Nephron progenitor cell (in vitro differentiated cells): ENCODE results near the gene SLC66A1.

Source experiments
- DNase-seq: peaks from one replicate; pipeline ENCODE4 v3.0.0; 2021
- H3K27ac Mint-ChIP-seq: 2 replicates; pipeline ENCODE4 v1.8.0; 2021; ENCODE audit warnings: mild to moderate bottlenecking, moderate library complexity, mixed read lengths
- H3K27me3 Mint-ChIP-seq: 2 replicates; pipeline ENCODE4 v1.8.0; 2021; ENCODE audit warnings: mild to moderate bottlenecking, low read depth, mixed read lengths; ENCODE audit not compliant: poor library complexity
- H3K36me3 Mint-ChIP-seq: 2 replicates; pipeline ENCODE4 v1.8.0; 2021; ENCODE audit warnings: low read depth, mixed read lengths
- H3K4me1 Mint-ChIP-seq: 2 replicates; pipeline ENCODE4 v1.8.0; 2021; ENCODE audit warnings: mixed read lengths
- H3K4me3 Mint-ChIP-seq: 2 replicates; pipeline ENCODE4 v1.8.0; 2021; ENCODE audit warnings: mild to moderate bottlenecking, moderate library complexity, mixed read lengths
- H3K9me3 Mint-ChIP-seq: 2 replicates; pipeline ENCODE4 v1.8.0; 2021; ENCODE audit warnings: mild to moderate bottlenecking, moderate library complexity, mixed read lengths
- CTCF ChIP-seq: fragments of 200-600 bp; sonication (generic); IDR thresholded peaks from 2 replicates; pipeline ENCODE4 v1.5.0; 2021; ENCODE audit warnings: antibody characterized with exemption

Gene SLC66A1

DNA sequence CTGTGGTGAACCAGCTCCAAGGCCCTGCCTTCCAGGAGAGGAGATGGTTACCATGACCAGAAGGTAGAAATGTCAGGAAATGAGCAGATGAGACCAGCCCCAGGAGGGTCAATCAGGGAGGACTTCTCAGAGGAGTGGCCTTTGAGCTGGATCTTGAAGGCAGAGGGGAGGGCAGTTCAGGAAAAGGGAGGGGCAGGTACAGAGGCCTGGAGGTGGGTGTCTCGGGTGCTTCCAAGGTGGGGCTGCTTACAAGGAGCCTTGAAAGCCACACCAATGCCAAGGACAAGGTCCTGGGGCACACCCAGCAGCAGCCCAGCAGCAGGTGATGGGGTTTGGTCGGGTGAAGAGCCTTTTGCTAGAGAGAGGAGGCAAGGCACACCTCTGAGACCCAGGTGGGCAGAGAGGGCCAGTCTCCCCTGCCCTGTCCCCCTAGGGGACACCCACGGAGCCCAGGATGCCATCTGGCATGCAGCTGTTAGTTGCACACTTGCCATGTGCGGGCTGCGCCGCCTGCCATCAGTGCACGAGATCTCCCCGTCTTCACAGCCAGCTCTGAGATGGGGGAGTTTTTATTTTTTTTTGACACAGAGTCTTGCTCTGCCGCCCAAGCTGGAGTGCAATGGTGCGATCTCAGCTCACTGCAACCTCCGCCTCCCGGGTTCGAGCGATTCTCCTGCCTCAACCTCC lies 18.5 kb downstream of the SLC66A1 start:
- no peak for DNase-seq
- peak overlapping the region; percentile 77 for H3K27ac Mint-ChIP-seq
- H3K36me3 Mint-ChIP-seq, result peaks cover 8% of the 10 kb centered on the region
- H3K9me3 Mint-ChIP-seq, result no peaks in the 10 kb centered on the region
- H3K27me3 Mint-ChIP-seq, result peaks cover 3% of the 10 kb centered on the region
- no peak overlapping the region for H3K4me3 Mint-ChIP-seq
- TF ChIP-seq CTCF, result no peak
- H3K4me1 Mint-ChIP-seq, result no peaks in the 10 kb centered on the region

DNA sequence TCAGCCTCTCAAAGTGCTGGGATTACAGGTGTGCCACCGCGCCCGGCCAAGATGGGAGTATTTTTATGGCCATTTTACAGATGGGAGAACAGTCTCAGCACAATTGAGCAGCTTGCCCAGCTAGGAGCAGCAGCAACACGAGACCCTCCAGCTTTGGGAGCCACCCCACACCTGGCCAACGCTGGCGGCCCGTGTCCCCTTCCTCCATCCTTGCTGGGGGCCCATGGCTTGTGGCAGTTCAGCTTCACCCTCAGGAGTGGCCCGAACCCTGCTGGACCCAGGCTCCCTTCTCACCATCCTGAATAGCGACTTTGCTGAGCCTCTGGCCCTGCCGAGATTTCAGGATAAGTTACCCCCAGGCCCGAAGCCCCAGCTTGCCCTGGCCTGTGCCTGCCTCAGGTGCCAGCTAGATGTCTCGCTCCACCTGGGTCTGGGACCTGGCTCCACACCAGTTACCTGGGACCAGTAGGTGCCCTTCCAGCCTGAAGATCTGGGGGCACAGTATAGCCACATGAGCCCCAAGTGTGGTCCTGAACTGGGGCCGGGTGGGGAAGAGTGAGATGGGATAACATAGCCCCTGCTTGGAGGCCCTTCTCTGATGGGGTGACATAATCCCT lies 19.2 kb downstream of the SLC66A1 start:
- no peak for TF ChIP-seq CTCF
- Mint-ChIP-seq H3K27ac (no peak overlapping the region), H3K4me3 (no peak overlapping the region)

GRCh38 chr1:19332832-19333231 lies 20.7 kb downstream of the SLC66A1 start:
- Mint-ChIP-seq H3K36me3 (peaks cover 3% of the 10 kb centered on the region), H3K4me3 (no peak overlapping the region), H3K9me3 (no peaks in the 10 kb centered on the region), H3K4me1 (no peaks in the 10 kb centered on the region), H3K27ac (no peak overlapping the region), H3K27me3 (peaks cover 3% of the 10 kb centered on the region)
- DNase-seq, result no peak
- no peak for TF ChIP-seq CTCF

More for the DNA sequence above, 19.2 kb downstream of the SLC66A1 start:
- Mint-ChIP-seq H3K4me1 (no peaks in the 10 kb centered on the region), H3K36me3 (peaks cover 8% of the 10 kb centered on the region), H3K27me3 (peaks cover 3% of the 10 kb centered on the region), H3K9me3 (no peaks in the 10 kb centered on the region)
- DNase-seq, result no peak

DNA sequence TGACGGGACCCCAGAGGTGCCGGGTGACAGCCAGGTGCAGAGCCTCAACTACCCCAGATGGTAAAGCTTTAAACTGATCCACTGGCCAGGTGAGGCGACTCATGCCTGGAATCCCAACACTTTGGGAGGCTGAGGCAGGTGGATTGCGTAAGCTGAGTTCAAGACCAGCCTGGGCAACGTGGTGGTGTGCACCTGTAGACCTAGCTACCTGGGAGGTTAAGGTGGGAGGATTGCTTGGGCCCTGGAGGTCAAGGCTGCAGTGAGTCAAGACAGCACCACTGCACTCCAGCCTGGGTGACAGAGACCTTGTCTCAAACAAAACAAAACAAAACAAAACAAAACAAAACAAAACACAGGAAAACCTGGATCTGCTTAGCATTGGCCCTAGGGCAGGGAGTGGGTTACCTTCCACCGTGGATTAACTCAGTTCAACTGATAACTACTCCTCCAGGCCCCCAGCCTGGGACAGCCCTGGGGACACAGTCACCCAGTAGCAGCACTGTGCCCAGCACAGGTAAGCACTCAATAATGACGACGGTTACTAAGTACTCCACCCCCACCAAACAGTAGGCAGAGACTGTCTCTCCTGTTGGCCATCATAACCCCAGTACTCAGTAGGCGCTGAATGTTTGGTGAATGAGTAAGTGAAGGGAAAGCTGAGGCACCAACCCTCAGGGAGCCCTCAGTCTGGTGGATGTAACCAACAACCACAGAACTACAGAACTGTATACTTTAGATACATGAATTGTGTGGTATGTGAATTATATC lies 21.6 kb downstream of the SLC66A1 start:
- no peak for TF ChIP-seq CTCF
- H3K27me3 Mint-ChIP-seq, result peaks cover 3% of the 10 kb centered on the region
- H3K4me3 Mint-ChIP-seq, result no peak overlapping the region
- H3K36me3 Mint-ChIP-seq, result no peaks in the 10 kb centered on the region
- H3K4me1 Mint-ChIP-seq, result peaks cover 8% of the 10 kb centered on the region
- H3K27ac Mint-ChIP-seq, result no peak overlapping the region
- H3K9me3 Mint-ChIP-seq, result no peaks in the 10 kb centered on the region
- no peak for DNase-seq

DNA sequence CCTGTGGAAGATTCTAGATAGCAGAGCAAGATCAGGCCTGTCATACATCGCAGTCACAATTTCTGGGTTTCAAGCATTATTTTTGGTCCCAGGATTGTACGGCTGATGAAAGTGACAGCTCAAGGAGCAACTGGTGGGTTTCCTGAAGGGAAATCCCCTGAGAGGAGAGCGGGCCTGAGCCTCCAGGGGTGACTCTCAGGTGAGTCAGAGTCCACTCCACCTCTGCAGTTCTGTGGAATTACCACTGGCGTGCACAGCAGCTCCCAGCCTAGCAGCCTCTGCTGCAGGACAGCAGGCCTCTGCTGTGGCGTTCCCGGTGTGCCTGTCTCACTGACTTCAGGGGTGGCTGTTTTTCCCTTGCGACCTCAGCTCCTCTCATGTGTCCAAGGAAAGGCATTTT lies 24.4 kb downstream of the SLC66A1 start:
- Mint-ChIP-seq H3K9me3 (no peaks in the 10 kb centered on the region), H3K36me3 (peaks cover 14% of the 10 kb centered on the region), H3K4me1 (peaks cover 22% of the 10 kb centered on the region), H3K27me3 (peaks cover 3% of the 10 kb centered on the region), H3K27ac (no peak overlapping the region), H3K4me3 (no peak overlapping the region)
- TF ChIP-seq CTCF, result no peak
- no peak for DNase-seq
